ENCODE measurements around the gene COL4A2.
"Not testable (repeated sequence)": the region's sequence is repeated elsewhere in the genome, so short reads cannot be mapped to it uniquely, and the experiment has no call there.

The COL4A2 gene

DNA sequence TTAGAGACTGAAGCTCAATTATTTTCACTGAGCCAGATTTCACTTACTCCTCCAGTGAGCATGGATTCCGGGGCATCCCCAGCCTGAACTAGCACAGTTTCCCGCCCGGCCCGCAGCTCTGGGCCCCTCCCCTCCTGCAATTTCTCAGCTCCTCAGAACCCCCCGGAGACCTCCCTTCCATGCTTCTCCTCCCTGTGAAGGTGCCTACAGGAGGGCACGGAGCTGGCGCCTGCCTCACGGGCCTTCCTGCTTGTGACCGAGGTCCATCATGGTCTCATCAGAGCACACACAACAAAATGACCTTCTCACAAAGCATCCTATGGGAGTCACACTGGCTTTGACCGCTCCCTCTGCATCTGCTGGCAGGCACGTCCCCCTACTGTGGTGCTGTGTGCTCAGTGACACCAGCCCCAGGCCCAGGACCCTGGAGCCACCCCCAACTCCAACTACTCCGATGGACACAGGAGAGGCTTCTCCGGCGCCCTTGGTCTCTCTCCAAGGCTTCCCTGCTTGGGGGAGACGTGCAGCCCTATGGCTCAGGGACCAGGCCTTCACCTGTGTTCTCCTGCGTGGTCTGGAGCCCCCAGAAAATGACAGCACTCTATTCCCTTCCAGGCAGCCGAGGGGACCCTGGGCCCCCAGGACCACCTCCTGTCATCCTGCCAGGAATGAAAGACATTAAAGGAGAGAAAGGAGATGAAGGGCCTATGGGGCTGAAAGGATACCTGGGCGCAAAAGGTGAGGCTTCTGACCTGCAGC, 177.4 kb downstream of the COL4A2 start:
- Histone ChIP-seq H2AFZ (ENCODE audit: low read depth) (no peak overlapping the region), H4K20me1 (ENCODE audit: insufficient read depth) (no peaks in the 10 kb centered on the region), H3K4me3 (IDR thresholded peaks at IDR 0.05; ENCODE audit: insufficient read depth, low read depth, low read length) (no peak overlapping the region), H3K79me2 (ENCODE audit: insufficient read depth, low read depth) (no peaks in the 10 kb centered on the region), H3K9ac (no peak overlapping the region), H3K4me2 (no peak overlapping the region), H3K4me1 (ENCODE audit: low read depth, poor library complexity, severe bottlenecking) (no peaks in the 10 kb centered on the region), H3K27me3 (ENCODE audit: insufficient read depth, low read depth) (no peaks in the 10 kb centered on the region), H3K36me3 (ENCODE audit: insufficient read depth) (no peaks in the 10 kb centered on the region), H3K27ac (no peak overlapping the region)
- TF ChIP-seq, protein P1, sequence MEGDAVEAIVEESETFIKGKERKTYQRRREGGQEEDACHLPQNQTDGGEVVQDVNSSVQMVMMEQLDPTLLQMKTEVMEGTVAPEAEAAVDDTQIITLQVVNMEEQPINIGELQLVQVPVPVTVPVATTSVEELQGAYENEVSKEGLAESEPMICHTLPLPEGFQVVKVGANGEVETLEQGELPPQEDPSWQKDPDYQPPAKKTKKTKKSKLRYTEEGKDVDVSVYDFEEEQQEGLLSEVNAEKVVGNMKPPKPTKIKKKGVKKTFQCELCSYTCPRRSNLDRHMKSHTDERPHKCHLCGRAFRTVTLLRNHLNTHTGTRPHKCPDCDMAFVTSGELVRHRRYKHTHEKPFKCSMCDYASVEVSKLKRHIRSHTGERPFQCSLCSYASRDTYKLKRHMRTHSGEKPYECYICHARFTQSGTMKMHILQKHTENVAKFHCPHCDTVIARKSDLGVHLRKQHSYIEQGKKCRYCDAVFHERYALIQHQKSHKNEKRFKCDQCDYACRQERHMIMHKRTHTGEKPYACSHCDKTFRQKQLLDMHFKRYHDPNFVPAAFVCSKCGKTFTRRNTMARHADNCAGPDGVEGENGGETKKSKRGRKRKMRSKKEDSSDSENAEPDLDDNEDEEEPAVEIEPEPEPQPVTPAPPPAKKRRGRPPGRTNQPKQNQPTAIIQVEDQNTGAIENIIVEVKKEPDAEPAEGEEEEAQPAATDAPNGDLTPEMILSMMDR (conservative IDR thresholded peaks at IDR 0.05; ENCODE audit: low read depth, low read length): no peak

DNA sequence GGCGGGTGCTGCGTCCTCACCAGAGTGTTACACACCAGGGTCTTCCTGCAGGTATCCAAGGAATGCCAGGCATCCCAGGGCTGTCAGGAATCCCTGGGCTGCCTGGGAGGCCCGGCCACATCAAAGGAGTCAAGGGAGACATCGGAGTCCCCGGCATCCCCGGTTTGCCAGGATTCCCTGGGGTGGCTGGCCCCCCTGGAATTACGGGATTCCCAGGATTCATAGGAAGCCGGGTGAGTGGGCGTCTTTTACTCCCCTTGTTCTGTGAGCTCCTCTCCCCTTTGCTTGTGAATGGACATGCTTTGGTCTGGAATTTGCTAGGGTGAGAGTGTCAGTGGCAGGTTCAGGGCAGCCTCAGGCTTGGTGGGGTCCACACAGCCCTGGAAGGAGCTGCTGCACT, 178.5 kb downstream of the COL4A2 start:
- H3K27ac ChIP-seq: no peak overlapping the region
- no peak overlapping the region for H3K4me3 ChIP-seq (IDR thresholded peaks at IDR 0.05; ENCODE audit: insufficient read depth, low read depth, low read length)
- no peak overlapping the region for H3K9ac ChIP-seq

DNA sequence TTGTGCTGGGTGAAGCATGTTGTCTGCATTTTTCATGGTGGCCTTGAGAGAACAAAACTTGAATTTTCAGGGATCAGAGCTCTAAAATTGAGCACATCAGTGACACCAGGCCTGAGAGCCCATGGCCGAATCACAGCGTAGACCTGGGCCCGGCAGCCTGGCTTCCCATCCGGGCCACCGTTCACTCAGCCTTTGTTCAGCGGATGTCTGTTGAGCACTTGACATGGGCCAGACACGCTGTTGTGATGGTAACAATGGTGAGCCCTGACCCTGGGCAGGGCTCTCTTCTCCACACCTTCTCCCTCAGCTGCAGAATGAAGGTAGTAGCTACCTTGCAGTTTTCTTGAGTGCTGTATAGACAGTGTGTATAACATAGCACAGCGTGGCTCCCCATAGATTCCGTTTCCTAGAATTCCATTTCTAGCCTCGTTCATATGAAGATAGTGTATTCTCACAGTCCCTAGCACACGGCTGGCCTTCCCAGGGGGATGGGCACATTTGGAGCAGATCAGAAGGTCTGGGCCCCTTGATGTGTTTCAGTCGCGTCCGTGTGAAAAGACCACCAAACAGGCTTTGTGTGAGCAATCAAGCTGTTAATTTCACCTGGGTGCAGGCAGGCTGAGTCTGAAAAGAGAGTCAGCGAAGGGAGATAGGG, 179.1 kb downstream of the COL4A2 start:
- no peak overlapping the region for H2AFZ ChIP-seq (ENCODE audit: low read depth)

More for the DNA sequence above, 178.5 kb downstream of the COL4A2 start:
- TF ChIP-seq, protein P1 (conservative IDR thresholded peaks at IDR 0.05; ENCODE audit: low read depth, low read length): no peak
- no peaks in the 10 kb centered on the region for H4K20me1 ChIP-seq (ENCODE audit: insufficient read depth)
- no peak overlapping the region for H2AFZ ChIP-seq (ENCODE audit: low read depth)
- no peaks in the 10 kb centered on the region for H3K79me2 ChIP-seq (ENCODE audit: insufficient read depth, low read depth)
- no peaks in the 10 kb centered on the region for H3K4me1 ChIP-seq (ENCODE audit: low read depth, poor library complexity, severe bottlenecking)
- no peaks in the 10 kb centered on the region for H3K27me3 ChIP-seq (ENCODE audit: insufficient read depth, low read depth)
- no peaks in the 10 kb centered on the region for H3K36me3 ChIP-seq (ENCODE audit: insufficient read depth)
- H3K4me2 ChIP-seq: no peak overlapping the region

DNA sequence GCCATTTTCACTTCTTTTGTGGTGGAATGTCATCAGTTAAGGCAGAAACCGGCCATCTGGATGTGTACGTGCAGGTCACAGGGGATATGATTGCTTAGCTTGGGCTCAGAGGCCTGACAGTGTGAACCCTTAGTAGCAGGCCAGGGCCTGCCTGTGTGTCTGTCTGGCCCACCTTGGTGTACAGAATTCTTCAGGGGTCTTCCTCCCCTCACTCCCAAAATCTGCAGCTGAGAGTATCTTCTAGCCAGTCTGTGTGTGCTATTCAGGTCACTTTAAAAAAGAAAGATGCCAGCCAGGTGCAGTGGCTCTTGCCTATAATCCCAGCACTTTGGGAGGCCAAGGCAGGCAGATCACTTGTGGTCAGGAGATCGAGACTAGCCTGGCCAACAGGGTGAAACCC, 179.8 kb downstream of the COL4A2 start:
- not testable (repeated sequence) for H3K79me2 ChIP-seq (ENCODE audit: insufficient read depth, low read depth); H4K20me1 ChIP-seq (ENCODE audit: insufficient read depth); H3K36me3 ChIP-seq (ENCODE audit: insufficient read depth); H3K9ac ChIP-seq; H3K4me2 ChIP-seq; H3K27me3 ChIP-seq (ENCODE audit: insufficient read depth, low read depth); H3K4me1 ChIP-seq (ENCODE audit: low read depth, poor library complexity, severe bottlenecking); H3K27ac ChIP-seq; H3K4me3 ChIP-seq (IDR thresholded peaks at IDR 0.05; ENCODE audit: insufficient read depth, low read depth, low read length); H2AFZ ChIP-seq (ENCODE audit: low read depth)

More for the DNA sequence above, 179.1 kb downstream of the COL4A2 start:
- no peaks in the 10 kb centered on the region for H3K79me2 ChIP-seq (ENCODE audit: insufficient read depth, low read depth)
- H3K4me3 ChIP-seq (IDR thresholded peaks at IDR 0.05; ENCODE audit: insufficient read depth, low read depth, low read length): no peak overlapping the region
- no peak overlapping the region for H3K27ac ChIP-seq
- no peaks in the 10 kb centered on the region for H3K27me3 ChIP-seq (ENCODE audit: insufficient read depth, low read depth)
- H3K4me1 ChIP-seq (ENCODE audit: low read depth, poor library complexity, severe bottlenecking): no peaks in the 10 kb centered on the region
- H3K4me2 ChIP-seq: no peak overlapping the region
- H4K20me1 ChIP-seq (ENCODE audit: insufficient read depth): no peaks in the 10 kb centered on the region
- H3K36me3 ChIP-seq (ENCODE audit: insufficient read depth): no peaks in the 10 kb centered on the region
- H3K9ac ChIP-seq: no peak overlapping the region
- TF ChIP-seq, protein P1 (conservative IDR thresholded peaks at IDR 0.05; ENCODE audit: low read depth, low read length): no peak
